ENCODE results near the gene TXNRD2.

DNA sequence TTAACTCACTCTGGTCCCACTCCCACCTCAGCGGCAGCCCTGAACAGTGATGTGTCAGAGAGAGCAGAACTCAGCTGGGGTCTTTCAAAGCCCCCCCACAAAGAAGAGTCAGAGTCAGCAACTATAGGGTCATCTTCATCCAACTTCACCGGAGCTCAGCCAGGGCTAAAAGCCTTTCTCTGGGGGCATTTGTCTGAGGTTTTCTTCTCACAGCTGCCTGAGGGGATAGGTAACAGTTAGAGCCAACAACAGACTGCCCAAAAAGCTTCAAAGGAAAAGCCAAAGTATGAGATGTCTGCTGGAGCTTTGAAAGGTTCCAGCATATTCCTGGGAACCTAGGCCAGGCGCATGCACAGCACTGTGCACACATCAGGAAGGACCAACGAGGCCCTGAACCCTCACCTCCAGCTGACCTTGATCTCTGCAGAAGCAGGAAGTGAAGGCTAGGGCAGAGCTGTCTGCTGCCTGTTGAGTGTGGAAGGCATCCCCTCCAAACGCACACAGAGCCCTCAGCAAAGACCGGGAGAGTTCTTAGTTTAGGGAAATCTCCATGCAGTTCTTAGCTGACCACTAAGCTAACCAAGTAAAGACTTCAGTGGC is 28.2 kb downstream of the TXNRD2 start:
- TF ChIP-seq, protein P1, sequence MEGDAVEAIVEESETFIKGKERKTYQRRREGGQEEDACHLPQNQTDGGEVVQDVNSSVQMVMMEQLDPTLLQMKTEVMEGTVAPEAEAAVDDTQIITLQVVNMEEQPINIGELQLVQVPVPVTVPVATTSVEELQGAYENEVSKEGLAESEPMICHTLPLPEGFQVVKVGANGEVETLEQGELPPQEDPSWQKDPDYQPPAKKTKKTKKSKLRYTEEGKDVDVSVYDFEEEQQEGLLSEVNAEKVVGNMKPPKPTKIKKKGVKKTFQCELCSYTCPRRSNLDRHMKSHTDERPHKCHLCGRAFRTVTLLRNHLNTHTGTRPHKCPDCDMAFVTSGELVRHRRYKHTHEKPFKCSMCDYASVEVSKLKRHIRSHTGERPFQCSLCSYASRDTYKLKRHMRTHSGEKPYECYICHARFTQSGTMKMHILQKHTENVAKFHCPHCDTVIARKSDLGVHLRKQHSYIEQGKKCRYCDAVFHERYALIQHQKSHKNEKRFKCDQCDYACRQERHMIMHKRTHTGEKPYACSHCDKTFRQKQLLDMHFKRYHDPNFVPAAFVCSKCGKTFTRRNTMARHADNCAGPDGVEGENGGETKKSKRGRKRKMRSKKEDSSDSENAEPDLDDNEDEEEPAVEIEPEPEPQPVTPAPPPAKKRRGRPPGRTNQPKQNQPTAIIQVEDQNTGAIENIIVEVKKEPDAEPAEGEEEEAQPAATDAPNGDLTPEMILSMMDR (IDR thresholded peaks at IDR 0.05) = no peak
- TF ChIP-seq POLR2A (IDR thresholded peaks at IDR 0.05) = no peak
- no peak for TF ChIP-seq EP300 (IDR thresholded peaks at IDR 0.05)

Data from tibial nerve (tissue), 4 donors.